Stimulated activated CD4-positive, alpha-beta T cell treated with anti-CD3 and anti-CD28 coated beads, Interleukin-12 subunit alpha, Interleukin-12 subunit beta, amount 100 ng/mL, for 48 hours (primary cell): ENCODE data around the gene PIEZO1.
A peak's percentile ranks its signal among the peaks of the same experiment; 100 is the strongest.
"Not testable (repeated sequence)": the region's sequence is repeated elsewhere in the genome, so short reads cannot be mapped to it uniquely, and the experiment has no call there.

Experiments
- DNase-seq, 3 donors: peaks; one replicate each; pipeline ENCODE4 v3.0.0-alpha.2; 2020; ENCODE audit warnings: low read depth in 2 of 3, low spot score in 1 of 3

Gene PIEZO1

GRCh38 chr16:88782454-88783390 lies 2.3 kb downstream of the PIEZO1 start:
- peak; percentile 67 to 80 (median 75) for DNase-seq

DNA sequence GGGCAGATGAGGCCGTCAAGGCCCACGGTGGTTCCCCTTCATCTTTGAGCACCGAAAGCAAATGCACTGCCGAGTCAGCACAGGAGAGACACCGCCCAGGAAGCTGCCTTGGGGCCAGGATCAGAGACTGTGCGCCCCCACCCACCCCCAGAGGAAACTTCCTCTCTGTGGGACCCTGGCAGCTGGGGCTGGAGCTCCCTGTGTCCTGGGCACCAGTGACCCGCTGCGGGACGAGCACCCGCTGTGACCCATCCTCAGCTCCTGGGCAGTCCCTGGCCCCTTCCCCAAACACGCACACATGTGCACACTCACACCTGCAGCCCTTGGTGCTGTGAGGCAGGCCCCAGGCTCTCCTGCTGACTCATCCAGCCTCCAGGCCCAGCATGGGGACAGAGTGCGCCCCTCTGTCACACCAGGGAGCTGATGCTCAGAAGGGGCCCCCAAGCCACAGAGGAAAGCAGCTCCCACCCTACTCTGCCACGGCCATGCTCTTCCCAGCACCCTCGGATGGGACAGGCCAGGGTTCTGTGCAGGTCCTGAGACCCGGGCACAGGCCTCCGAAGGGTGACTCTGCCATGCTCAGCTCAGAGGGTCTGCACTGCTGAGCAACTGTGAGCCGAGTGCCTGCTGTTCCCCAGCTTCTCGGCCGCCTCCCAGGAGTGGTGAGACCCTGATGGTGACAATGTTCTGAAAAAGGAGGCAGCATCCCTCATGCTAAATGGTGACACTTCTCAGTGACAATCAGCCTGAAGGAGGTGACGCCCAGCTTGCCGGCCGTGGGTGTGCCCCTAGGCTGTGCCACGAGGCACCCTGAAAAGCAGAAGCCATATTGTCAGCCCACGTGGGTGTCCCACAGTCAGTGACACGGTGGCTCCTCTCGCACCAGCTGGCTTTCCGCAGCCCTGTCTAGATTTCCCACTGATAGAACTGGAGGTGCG lies 3.6 kb downstream of the PIEZO1 start:
- peak; percentile 51 to 55 (median 53) for DNase-seq

DNA sequence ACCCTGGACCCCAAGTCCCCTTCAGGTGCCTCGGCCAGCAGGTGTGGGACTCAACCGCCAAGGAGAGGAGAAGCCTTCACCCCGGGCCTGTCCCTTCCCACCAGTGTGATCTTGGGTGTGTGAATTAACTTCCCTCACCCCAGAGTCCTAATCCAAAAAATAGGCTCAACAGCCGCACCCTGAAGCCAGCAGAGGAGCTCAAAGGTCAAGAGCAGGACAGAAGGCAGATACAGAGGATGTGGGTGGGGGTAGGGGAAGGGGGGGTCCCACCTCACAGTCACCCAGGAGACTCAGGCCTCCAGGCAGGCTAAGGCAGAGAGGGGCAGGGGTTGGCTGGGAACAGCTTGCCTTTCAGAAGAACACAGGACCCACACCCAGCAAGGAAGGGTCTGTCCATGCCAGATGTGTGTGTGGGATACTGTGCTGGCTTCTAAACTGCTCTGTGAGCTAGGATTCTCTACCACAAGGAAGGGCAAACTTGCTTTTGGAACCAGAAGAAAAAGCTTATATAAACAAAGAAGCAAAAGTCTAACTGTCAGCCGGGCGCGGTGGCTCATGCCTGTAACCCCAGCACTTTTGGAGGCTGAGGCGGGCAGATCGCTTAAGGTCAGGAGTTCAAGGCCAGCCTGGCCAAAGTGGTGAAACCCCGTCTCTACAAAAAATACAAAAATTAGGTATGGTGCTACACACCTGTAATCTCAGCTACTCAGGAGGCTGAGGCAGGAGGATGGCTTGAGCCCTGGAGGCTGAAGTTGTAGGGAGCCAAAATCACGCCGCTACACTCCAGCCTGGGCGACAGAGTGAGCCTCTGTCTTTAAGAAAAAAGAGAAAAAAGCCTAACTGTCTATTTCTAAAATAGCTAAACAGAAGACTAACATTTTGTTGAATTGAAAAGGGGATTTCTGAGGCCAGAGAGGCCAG lies 4.6 kb downstream of the PIEZO1 start:
- no peak for DNase-seq

DNA sequence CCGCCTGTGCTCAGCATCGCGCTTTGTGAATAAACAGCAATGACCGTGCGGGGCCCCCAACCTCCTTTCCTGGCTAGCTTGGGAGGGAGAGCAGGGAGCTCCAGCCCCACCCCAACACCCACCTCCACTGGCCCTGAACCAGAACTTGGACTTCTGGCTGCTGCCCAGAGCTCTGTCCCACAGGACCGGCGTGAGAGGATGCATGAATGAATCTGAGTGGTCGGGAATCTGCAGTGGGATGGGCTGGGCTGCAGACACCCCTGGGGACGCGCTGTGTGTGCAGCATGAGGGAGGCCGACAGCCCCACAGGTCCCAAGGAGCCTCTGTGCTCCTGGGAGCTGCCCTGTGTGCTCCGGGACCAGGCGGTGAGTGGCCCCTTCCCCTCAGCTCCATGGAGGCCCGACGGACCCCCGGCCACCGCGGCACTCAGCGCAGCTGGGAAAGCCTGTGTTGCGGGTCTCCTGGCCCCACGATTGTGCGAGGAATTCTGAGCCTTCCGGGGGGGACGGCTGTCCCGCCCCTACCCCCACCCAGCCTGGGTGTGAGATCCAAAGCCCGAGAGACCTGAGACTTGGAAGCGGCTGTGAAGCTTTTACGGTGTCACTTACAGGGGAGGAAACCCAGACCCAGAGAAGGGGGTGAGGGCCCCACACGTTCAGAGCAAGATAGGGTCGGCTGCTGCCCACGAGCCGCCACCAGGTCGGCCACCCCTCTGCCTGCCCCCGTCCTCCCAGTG lies 5.4 kb downstream of the PIEZO1 start:
- DNase-seq: no peak

GRCh38 chr16:88778541-88779065 lies 6.4 kb downstream of the PIEZO1 start:
- DNase-seq: no peak

- DNase-seq: no peak
These were observed 6.8 kb downstream of the PIEZO1 start for GRCh38 chr16:88778271-88778525.

DNA sequence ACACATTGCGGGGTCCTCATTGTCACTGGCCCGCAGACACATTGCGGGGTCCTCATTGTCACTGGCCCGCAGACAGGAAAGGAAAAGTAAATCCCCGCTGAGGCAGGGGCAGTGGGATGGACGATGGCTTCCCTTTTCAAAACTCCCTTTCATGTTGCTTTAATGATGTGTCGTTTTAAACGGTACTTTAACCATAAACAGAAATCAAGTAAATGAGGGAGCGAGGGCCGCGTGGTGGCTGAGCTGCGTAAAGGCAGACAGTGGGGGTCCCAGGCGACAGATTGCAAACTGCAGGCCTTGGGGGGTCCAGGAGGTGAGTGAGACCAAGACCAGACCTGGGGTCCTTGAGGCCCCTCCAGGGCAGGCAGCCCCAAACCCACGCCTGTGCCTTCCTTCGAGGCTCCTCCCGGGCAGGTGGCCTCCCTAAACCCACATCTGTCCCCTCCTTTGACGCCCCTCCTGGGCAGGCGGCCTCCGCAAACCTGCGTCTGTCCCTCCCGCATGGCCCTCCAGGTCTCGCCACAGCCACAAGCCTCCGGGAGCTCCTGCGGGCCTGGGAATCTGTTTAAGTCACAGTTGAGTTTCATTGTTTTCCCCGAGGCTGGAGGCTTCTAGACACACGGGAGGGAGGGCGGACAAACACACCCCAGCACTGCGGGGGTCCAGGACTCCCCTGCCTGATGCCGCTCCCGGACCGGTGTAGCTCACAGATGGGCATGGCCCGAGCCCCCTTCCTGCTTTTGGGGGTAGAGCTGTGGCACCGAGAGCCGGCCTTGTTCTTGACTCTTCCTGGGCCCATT lies 7.3 kb downstream of the PIEZO1 start:
- DNase-seq: no peak

DNA sequence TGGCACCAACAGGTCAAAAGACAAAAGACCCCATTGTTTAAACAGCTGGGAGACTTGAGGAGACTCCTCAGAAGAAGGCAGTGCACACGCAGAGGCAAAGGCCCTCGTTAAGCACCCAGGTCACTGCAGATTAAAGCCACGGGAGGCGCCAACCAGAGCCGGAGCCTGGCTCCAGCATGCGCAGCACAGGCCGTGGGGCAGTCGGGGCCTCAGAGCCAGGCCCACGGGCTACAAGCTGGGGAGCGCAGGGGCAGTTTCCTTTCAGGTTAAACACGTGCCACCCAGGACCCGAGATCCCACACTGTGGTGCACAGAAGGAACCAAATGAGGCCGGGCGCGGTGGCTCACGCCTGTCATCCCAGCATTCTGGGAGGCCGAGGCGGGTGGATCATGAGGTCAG lies 9.2 kb downstream of the PIEZO1 start:
- DNase-seq: no peak

DNA sequence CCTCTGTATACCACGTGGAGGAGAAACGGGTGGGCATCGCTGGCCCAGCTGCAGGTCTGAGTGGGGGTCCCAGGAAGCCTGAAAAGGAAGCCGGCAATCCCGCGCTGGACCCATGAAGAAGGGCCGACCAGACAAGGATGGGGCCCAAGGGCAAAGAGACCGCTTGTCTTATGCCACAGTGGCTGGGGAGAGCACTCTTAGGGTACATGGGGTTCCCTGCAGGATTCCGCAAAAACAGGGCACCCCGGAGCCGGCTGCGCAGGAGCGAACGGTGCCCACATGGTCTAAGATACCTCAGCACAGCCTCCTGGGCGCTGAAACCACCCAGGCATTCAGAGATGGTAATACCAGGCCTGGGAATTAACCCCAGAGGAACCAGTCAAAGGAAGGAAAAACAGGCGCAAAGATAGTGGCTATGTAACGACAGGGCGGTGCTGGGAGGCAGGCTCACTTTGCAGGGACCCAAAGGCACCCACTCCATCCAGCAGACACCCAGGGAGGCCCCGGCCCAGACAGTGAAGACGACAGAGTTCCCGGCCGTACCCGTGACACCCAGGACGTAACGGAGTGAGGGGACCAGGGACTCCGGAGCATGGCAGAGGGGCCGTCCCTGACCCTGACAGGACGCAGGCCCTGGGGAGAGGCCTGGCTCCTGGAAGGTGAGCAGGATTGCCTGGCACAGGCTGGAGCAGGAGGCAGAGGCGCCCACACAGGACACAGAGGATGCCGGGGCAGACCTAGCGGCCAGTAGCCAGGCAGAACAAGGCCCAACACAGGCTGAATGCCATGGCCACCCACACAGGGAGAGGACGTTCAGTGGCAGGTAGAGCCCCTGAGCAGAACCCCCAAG lies 10.3 kb downstream of the PIEZO1 start:
- no peak for DNase-seq

DNA sequence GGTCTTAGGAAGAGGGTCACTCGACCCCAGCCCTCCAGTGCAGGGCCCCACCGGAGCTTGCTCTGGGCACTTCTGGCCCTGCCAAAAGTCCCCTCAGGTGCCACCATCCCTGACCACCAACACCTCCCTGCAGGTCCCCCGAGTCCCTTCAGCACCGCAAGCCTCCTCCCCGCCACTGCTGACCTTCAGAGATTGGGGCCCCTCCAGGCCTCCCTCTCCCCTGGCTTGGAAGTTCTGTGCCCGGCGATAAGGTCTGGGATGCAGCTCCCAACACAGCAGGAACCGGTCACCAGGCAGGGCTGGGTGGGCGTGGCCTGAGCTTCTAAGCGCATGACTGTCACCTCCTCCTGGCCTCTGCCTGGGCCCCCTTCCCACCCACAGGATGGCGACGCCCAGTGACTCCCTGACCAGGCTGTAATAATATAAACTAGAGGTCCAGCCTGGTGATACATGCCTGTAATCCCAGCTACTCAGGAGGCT lies 11.2 kb downstream of the PIEZO1 start:
- DNase-seq: no peak

DNA sequence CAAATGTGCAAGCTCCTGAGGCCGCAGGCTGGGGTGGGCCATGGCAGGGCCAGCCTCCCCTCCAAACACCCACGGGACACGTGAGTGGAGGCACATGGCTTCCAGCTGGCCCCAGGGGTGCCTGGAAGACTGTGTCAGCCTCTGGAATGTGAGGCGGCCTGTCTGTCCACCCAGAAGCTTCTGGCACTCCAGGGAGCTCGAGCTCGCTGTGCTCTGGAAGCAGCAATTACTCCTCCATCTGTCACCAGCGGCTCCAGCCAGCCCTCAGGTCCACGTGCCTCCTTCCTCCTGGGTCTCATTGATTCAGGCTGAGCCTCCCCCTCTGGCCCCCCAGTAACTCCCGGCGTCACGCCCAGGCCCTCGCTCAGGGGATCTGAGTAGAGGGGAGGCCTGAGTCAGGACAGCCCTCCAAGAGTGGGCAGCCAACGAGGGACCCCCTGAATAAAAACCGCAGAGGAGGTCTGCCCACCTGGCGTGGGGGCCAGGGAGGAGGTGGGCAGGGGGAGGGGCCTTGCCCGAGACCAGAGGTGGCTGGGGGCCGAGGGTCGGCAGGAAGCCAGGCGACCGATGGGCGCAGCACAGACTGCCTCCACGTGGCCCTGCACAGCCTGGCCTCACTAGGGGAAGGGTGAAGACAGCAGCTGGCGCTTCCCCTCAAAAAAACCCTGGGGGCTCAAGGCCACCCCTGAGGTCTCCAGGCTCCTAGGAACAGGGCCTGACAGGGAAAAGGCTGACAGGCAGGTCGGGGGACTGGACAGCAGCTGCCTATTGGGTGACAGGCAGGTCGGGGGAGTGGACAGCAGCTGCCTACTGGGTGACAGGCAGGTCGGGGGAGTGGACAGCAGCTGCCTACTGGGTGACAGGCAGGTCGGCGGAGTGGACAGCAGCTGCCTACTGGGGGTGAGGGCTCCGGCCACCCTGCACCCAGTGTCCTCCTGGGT lies 11.9 kb downstream of the PIEZO1 start:
- DNase-seq: no peak

GRCh38 chr16:88771781-88772180 lies 13.2 kb downstream of the PIEZO1 start:
- DNase-seq: not testable (repeated sequence)

DNA sequence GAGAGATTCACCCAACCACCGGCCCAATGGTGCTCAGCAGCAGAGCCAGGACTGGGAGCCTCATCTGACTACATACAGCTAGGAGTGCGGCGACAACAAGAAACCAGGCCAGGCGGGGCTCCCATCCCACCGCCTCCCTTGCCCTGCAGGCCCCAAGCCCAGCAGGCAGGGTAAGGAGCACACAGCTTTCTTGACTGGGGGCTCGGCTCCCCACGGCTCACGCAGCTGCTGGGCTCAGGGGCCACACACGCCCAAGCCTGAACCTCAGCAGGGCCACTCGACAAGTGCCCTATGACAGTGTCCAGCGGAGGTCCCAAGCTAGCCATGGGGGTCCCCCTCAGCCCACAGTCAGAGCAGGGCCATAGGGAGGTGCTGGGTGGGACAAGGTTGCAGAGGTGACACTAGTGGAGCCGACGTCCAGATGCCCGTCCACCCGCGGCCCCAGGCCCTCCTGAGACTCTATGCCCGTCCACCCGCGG lies 13.7 kb downstream of the PIEZO1 start:
- no peak for DNase-seq

DNA sequence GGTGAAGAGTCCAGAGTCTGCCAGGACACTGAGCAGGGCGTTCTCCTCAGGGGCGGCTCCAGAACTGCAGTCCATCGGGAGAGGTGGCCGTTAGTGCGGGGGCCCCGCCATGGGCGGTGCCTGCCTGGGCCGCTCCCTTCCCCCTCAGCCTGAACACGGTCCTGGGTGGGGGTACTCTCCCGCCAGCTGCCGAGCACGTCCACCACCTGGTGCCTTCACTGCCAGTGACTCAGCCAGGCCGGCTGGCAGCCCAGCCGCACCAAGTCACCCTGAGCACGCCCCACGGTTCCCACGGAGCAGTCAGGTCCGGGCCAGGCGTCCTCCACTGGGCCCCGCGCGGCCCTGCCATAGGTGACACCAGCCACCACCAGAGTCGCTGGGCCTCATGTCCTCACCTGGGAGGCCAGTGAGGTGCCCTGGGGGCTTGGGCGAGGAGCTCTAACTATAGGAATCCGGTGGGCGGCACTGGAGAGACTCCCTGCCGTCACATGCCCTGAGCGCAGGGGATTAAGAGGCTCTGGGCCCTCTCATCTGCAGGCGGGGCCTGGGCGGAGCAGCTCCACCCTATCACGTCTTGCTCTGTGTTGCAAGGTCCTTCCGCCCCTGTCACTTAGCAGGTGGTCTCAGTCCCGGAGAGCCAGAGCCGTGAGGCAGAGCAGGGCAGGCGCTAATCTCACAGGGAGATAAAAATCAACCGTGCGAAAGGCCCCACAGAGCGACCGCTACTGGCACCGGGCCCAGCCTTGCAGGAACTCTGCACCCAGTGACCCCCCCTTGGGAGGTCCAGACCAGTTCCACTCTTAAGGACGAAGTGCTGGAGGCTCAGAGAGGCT lies 14.3 kb downstream of the PIEZO1 start:
- DNase-seq: no peak

- DNase-seq: no peak
These were observed 15.2 kb downstream of the PIEZO1 start for GRCh38 chr16:88769617-88770460.
